Mucosa of gallbladder (tissue), 1 donor: ENCODE measurements around the gene HOXA1. TPM values are rescaled to one million over a fixed set of nuclear protein-coding genes. Genes with fewer than 3 reads are reported as not detected.

Source experiments
- DNase-seq: peaks from one replicate; pipeline ENCODE4 v3.0.0-alpha.2; 2020; ENCODE audit warnings: low spot score
- total RNA-seq: library from RNA; stranded (reverse); gene quantifications from one replicate; pipeline ENCODE4 v1.2.1, GENCODE V29; 2021
- donor health status: DM: no; HTN: no; CAD: no.

The HOXA1 gene
- total RNA-seq, 1 donor from 2014 or later, result 0.40 TPM

DNA sequence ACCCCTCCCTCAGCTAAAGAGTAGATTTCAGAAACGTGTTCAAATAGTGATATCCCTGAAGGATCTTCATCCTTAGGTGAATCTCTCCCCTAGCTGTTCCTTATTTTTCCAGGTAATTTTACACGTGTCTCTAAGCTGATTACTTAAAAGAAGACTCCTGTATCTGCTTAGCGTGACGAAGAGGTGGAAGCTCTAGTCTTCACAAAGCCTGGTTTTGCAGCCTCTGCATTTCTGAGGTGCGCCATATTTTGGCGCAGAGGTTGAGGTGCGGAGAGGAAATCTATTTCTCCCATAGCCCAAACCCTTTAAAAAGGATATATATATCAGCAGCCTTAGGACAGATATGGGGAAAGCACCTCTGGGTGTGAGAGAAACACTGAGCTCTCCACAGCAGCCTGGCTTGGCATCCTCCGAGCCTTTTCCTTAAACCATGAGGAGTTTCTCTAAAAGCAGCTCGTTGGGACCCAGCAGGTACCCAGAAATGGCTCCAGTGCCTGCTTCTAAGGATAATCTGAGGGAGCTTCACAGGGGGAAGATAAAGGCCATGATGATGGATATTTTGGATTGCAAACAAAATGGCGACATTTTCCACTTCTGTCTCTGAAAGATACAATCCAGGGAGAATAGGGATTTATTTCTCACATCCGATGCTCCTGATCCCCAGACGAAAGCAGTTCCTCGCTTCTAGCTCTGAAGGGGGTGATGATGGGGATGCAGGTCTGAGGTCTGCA lies 9.7 kb upstream of the HOXA1 start:
- no peak for DNase-seq

- DNase-seq, result no peak
Observed at GRCh38 chr7:27104341-27105058, 8.7 kb upstream of the HOXA1 start.

DNA sequence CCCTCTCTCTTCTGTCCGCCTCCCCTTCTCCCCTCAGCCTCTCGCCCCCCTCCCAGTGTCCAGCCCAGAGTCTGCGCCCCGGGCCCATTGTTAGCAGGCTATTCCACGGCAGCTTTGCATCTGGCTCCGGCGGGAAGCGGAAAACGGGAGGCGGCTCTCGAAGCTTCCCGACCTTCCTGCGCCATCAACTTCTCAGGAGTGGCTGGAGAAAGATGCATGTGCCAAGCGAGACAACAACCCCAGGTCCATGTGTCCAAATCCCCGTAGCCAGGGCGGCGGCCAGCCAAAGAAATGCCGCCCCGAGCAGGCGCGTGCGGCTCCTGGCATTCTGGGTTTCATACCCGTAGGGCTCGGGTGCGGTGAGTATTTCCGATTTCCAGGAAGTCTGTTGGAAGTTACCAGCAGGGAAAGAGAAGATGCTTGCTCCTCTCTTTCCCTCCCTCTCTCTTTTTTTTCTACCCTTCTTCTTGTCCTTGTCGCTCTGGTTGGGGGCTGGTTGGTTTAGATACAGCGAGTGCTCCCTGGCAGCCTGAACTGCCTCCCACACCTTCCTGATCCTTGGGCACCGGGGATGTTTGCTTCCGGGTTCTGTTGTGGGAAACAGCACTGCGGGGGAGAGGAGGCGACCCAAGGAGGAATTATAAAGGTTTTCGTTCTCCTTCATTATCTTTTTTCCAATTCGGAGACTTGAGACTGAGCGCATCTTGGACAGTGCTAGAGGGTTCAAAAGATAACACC lies 7.9 kb upstream of the HOXA1 start:
- no peak for DNase-seq

GRCh38 chr7:27102581-27103442 lies 7.0 kb upstream of the HOXA1 start, which contains the start of gene HOXA2:
HOXA2 (minus strand) TSS chr7:27102683; CDS start chr7:27102500, 183 bp downstream.
- DNase-seq, result no peak

DNA sequence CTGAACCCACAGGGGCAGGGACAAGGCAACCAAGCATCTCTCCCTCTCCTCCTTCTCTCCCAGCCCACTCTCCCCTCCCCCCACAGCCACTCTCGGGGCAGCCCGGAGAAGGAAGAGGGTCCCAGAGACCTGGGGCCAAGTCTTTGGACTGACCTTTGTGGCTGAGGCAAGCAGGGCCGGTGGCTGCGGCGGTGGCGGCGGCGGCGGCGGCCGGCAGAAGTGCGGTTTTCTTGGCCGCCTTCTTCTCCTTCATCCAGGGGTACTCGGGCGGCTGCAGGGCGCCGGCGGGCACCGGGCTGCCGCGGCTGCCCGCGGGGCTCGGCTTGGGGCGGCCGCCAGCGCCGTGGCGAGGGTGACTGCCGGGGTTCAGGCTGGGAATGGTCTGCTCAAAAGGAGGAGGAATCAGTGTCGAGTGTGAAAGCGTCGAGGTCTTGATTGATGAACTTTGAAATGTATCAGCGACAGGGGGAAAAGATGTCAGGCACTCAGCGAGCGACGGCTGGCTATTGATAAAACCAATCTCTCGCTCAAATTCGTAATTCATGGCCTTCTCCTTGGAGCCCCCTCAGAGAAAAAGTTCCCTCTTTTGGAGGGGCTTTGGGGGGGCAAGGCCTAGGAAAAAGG lies 6.3 kb upstream of the HOXA1 start:
- no peak for DNase-seq

DNA sequence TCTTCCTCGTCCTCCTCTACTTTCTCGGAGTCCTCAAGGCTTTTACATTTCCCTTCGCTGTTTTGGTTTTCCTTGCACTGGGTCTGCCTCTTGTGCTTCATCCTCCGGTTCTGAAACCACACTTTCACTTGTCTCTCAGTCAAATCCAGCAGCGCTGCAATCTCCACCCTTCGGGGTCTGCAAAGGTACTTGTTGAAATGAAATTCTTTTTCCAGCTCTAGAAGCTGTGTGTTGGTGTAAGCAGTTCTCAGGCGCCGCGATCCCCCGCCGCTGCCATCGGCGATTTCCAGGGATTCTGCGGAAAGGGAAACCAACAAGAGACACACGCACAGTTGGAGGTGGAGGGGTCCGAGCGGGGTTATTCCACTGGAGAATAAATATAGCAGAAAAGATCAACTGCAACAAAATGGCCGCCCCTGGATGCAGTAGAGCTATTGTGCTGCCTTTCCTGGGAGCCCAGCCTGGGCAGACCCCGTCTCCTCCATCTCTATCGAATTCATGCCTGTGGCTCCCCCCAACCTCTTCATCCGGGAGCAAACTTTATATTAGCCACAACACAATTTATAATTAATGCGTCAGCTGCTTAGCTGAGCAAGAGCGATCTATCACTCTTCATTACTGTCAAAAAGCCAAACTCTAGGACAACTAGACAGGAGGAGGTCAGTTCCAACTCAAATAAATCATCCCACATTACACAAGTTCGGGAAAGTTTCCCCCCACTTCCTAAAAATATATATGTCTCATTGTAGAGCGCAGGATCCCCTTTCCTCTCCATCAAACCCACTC lies 5.6 kb upstream of the HOXA1 start:
- DNase-seq, result no peak

DNA sequence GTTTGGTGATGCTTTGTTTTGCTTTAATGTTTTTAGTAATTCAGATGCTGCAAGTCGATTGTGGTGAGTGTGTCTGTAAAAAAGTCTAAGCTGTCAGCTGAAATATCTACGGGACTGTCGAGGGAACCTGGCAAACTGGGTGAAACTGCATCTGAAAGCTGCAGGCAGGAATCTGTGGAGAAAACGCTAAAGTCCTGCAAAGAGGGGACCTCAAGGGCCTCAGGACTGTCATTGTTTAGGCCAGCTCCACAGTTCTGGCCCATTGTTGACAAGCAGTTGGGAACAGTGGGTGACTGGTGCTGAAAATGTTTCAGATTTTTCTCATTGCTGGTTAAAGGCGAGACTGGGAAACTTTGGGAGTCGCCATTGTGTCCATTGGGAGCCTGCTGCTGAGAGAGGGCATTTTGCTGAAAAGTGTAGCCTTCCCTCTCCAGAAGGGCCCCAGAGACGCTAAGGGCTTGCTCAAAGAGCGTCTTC lies 4.9 kb upstream of the HOXA1 start:
- DNase-seq, result no peak

GRCh38 chr7:27099453-27100370 lies 3.9 kb upstream of the HOXA1 start:
- DNase-seq, result no peak

DNA sequence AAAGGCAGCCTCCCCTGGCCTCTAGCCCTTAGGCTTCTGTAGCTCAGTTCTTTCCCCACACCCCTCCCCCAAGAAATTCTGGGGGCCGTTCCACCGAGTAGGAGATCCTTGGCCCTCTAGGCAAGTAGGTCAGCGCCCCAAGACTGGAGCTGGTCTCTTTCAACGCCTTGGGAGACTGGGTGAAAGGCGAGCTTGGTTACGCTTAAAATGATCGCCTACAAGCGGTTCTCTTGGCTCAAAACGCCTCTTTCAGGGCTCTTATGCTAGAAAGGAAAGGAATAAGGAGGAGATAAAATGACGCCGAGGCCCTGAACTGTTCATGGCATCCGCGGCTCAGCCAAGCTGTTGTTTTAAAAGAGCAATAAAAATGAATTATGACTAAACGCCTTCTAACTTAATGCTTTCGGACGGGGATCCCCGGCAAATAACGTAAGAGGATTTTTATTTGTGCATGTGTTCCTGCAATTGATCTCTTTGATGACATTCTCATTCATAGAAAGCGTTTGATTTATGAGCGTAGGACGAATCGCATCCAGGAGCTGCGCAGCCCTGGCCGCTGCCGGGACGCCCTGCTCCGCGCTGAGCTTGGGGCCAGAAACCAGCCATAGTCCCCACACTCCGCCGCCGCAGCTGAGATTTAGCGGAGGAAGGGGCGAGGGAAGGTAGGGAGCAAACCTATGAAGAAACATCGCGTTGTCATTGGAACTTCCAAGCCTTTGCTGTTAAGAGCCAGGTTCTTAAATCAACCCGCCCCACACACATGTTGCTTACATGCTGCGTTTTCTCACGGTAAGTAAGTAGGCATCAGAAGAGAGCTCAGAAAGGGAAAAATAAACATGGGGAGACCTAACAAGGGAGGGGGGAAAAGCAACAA lies 3.0 kb upstream of the HOXA1 start:
- no peak for DNase-seq

GRCh38 chr7:27097686-27098577 lies 2.1 kb upstream of the HOXA1 start:
- no peak for DNase-seq

DNA sequence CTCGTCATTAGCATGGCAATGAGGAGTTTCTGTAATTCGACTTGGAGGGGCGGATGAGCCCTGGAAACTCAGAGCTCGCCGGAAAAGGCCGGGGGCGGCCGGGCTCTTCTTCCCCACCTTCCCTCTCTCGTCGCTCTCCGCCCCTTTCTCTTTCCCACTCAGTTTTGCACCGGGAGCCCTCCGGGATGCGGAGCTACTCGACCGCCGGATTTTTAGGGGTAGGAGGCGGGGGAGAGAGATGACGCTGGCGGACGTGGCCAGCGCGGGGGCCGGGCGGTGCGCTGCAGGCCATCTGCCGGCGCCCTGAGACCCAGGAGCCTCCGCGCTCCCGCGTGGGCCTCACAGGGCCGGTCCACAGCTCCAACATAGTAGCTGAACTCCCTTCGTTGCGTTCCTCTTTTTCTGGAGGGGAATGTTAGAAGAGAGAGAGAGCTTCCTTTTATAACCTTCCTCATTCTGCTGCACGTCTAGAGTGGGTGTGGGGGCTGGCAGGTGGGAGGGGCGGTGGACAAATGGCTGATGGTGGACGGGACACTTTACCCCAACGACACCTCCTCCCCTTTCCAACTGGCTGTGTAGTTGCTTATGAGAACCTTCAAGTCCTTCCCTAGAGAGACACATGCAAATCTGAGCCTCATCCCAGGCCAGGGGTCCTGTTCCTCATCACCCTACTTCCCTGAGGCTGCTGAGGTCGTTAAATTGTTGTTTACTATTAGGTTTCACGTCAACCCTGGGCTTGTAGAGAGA lies 1.1 kb upstream of the HOXA1 start:
- DNase-seq, result no peak

- no peak for DNase-seq
Observed at GRCh38 chr7:27095050-27095896, 527 bp downstream of the HOXA1 start.

- DNase-seq, result no peak
Observed at GRCh38 chr7:27094304-27095049, 1.3 kb downstream of the HOXA1 start.

DNA sequence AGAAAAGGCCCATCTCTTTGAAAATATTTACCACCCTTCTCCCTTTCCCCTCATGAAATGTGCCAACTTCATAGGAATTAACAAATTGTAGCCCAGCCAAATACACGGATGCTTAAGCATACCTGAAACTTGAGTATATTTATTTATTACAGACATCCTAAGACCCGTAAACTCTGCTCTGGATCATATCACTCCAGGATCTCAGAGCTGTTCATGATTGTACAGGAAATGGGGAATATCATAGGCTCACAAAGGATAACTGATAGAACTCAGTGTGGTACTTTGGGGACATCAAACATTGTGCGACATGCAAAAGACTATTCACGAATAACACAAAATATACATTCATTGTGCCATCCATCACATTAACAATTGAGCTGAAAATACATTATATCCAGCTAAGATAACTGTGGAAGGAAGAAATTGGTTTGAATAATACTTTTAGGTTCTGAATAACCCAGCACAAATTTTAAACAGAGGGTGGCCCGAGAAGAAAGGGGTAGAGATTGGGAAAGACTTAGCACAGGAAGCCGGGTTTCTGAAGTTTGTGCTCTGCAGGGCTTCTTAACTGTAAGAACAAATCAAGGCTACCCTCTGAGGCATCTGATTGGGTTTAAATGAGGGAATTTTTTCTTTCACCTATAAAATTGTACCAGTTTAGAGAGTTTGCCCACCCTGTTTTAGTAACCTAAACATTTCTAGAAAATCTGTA lies 2.5 kb downstream of the HOXA1 start:
- no peak for DNase-seq
